ENCODE data around the gene C2orf76.

GRCh38 chr2:119311831-119312230 is 54.8 kb downstream of the C2orf76 start:
- TF ChIP-seq CTCF (IDR thresholded peaks at IDR 0.05) (no peak), POLR2A (IDR thresholded peaks at IDR 0.05) (no peak)

All from adrenal gland (tissue), 5 donors.